Brain microvascular endothelial cell (primary cell): Measurements from ENCODE around the gene IGF2BP3.

Experiments
- DNase-seq: peaks from one replicate; pipeline ENCODE4 v3.0.0-alpha.2; 2020
- H3K27ac ChIP-seq: fragments of 250-450 bp; sonication (Bioruptor Pico); 2 replicates; pipeline ENCODE4 v1.5.1; 2020; ENCODE audit warnings: mild to moderate bottlenecking, moderate library complexity
- H3K27me3 ChIP-seq: fragments of 250-450 bp; sonication (Bioruptor Pico); replicated peaks from 2 replicates; pipeline ENCODE4 v1.5.1; 2020; ENCODE audit warnings: mild to moderate bottlenecking
- H3K36me3 ChIP-seq: fragments of 250-450 bp; sonication (Bioruptor Pico); replicated peaks from 2 replicates; pipeline ENCODE4 v1.5.1; 2020; ENCODE audit warnings: mild to moderate bottlenecking
- H3K4me3 ChIP-seq: 2 replicates; pipeline ENCODE4 v1.5.1; 2011; ENCODE audit warnings: low read depth, mild to moderate bottlenecking, control low read depth, low read length, moderate library complexity
- CTCF ChIP-seq: IDR thresholded peaks from 2 replicates; pipeline ENCODE4 v1.5.1; 2011; ENCODE audit warnings: low read depth, mild to moderate bottlenecking, moderate library complexity, low read length, control low read depth, inconsistent platforms; ENCODE audit errors: missing control alignments
- in situ Hi-C: cut with HindIII; loops from 2 replicates; pipeline ENCODE4 v1.10.0; 2017; ENCODE audit warnings: low sequenced_read_pairs, low pct_ligation_motif_present

The IGF2BP3 gene

GRCh38 chr7:23350466-23350865 lies 119.8 kb downstream of the IGF2BP3 start:
- no peaks in the 10 kb centered on the region for H3K27me3 ChIP-seq
- in situ Hi-C loops, result no loop called here
- no peak for DNase-seq
- no peak for TF ChIP-seq CTCF
- H3K4me3 ChIP-seq, result no peak overlapping the region
- peaks cover 7% of the 10 kb centered on the region for H3K36me3 ChIP-seq
- H3K27ac ChIP-seq, result no peak overlapping the region

- Histone ChIP-seq H3K4me3 (no peak overlapping the region), H3K27ac (peak overlapping the region; percentile 12)
- in situ Hi-C loops, result no loop called here
Measured at GRCh38 chr7:23349484-23350157, 120.7 kb downstream of the IGF2BP3 start.

GRCh38 chr7:23347682-23348180 lies 122.6 kb downstream of the IGF2BP3 start:
- peak overlapping the region; percentile 36 for H3K4me3 ChIP-seq
- in situ Hi-C loops, result no loop called here
- DNase-seq, result peak; percentile 74

More at GRCh38 chr7:23349484-23350157, 120.7 kb downstream of the IGF2BP3 start:
- TF ChIP-seq CTCF, result no peak
- Histone ChIP-seq H3K27me3 (no peaks in the 10 kb centered on the region), H3K36me3 (peaks cover 13% of the 10 kb centered on the region)
- peak; percentile 64 for DNase-seq

GRCh38 chr7:23347033-23347681 lies 123.1 kb downstream of the IGF2BP3 start:
- H3K4me3 ChIP-seq, result peak overlapping the region; percentile 36
- peak overlapping the region; percentile 70 for H3K27ac ChIP-seq
- no peak for DNase-seq
- TF ChIP-seq CTCF, result no peak
- in situ Hi-C loops, result no loop called here
- no peaks in the 10 kb centered on the region for H3K27me3 ChIP-seq
- peaks cover 29% of the 10 kb centered on the region for H3K36me3 ChIP-seq

More at GRCh38 chr7:23347682-23348180, 122.6 kb downstream of the IGF2BP3 start:
- TF ChIP-seq CTCF, result no peak
- Histone ChIP-seq H3K27me3 (no peaks in the 10 kb centered on the region), H3K36me3 (peaks cover 23% of the 10 kb centered on the region), H3K27ac (peak overlapping the region; percentile 70)

GRCh38 chr7:23346316-23346715 lies 124.0 kb downstream of the IGF2BP3 start:
- no peak for DNase-seq
- Histone ChIP-seq H3K27me3 (no peaks in the 10 kb centered on the region), H3K36me3 (peaks cover 34% of the 10 kb centered on the region), H3K27ac (no peak overlapping the region), H3K4me3 (no peak overlapping the region)
- in situ Hi-C loops, result no loop called here
- no peak for TF ChIP-seq CTCF
